K562 (cell line): ENCODE measurements around the gene PTPN7. TPM values are rescaled to one million over a fixed set of nuclear protein-coding genes. Genes with fewer than 3 reads are reported as not detected.

Experiments used
- ATF1 ChIP-seq, 2 experiments: fragments of 450-650 bp in 1 of 2; IDR thresholded peaks; 2 replicates each; pipeline ENCODE4 v1.6.1; 2016; ENCODE audit warnings: missing compliant biosample characterization in 1 of 2, missing genetic modification characterization in 1 of 2
- EGR1 ChIP-seq: fragments of 450-650 bp; conservative IDR thresholded peaks from 2 replicates; pipeline ENCODE4 v1.6.1; 2017; ENCODE audit warnings: mild to moderate bottlenecking
- EP300 ChIP-seq: IDR thresholded peaks from 2 replicates; pipeline ENCODE4 v1.6.1; 2012; ENCODE audit warnings: low read length, improper control_type of control experiment
- ESRRB ChIP-seq: fragments of 250-450 bp; sonication (Bioruptor Pico); IDR thresholded peaks from 2 replicates; pipeline ENCODE4 v1.5.0; 2020; ENCODE audit warnings: mild to moderate bottlenecking, moderate library complexity, borderline replicate concordance
- FOXA1 ChIP-seq: fragments of 450-650 bp; IDR thresholded peaks from 2 replicates; pipeline ENCODE4 v1.6.1; 2016; ENCODE audit warnings: mild to moderate bottlenecking, borderline replicate concordance
- GABPB2 ChIP-seq: fragments of 250-450 bp; sonication (Bioruptor Pico); conservative IDR thresholded peaks from 2 replicates; pipeline ENCODE4 v1.5.1; 2021; ENCODE audit warnings: mild to moderate bottlenecking
- HDAC3 ChIP-seq: fragments of 450-650 bp; IDR thresholded peaks from 2 replicates; pipeline ENCODE4 v1.6.1; 2018; ENCODE audit warnings: borderline replicate concordance, mild to moderate bottlenecking, moderate library complexity; ENCODE audit not compliant: partially characterized antibody
- HMGXB4 ChIP-seq: sonication (generic); formaldehyde crosslinking; IDR thresholded peaks from 2 replicates; pipeline ENCODE4 v1.8.1; 2023; ENCODE audit warnings: mild to moderate bottlenecking, missing genetic modification reagents
- HOXB6 ChIP-seq: fragments of 250-450 bp; sonication (Bioruptor Pico); IDR thresholded peaks from 2 replicates; pipeline ENCODE4 v1.5.1; 2022; ENCODE audit warnings: mild to moderate bottlenecking, borderline replicate concordance
- MTA3 ChIP-seq: fragments of 450-650 bp; formaldehyde crosslinking; IDR thresholded peaks from 2 replicates; pipeline ENCODE4 v1.6.1; 2017; ENCODE audit warnings: mild to moderate bottlenecking, borderline replicate concordance
- MXI1 ChIP-seq: IDR thresholded peaks from 2 replicates; pipeline ENCODE4 v1.6.1; 2011; ENCODE audit warnings: low read depth, mild to moderate bottlenecking, improper control_type of control experiment, low read length
- PBX2 ChIP-seq, 2 experiments: IDR thresholded peaks in 1 of 2; conservative IDR thresholded peaks in 1 of 2; 2 replicates each; pipeline ENCODE4 v1.6.1; 2016; ENCODE audit warnings: low read depth in 2 of 2, mild to moderate bottlenecking in 1 of 2, missing compliant biosample characterization in 1 of 2, missing genetic modification characterization in 1 of 2, moderate library complexity in 1 of 2
- RNF2 ChIP-seq: sonication (generic); IDR thresholded peaks from 2 replicates; pipeline ENCODE4 v1.6.1; 2016
- SETDB1 ChIP-seq: IDR thresholded peaks from one replicate; pipeline ENCODE4 v1.6.1; 2012; ENCODE audit warnings: low read length, control low read depth, inconsistent platforms
- SLC30A9 ChIP-seq: fragments of 250-450 bp; sonication (Bioruptor Pico); IDR thresholded peaks from 2 replicates; pipeline ENCODE4 v1.8.0; 2022; ENCODE audit warnings: mild to moderate bottlenecking, moderate library complexity
- SUPT5H ChIP-seq: fragments of 450-650 bp; IDR thresholded peaks from 2 replicates; pipeline ENCODE4 v1.6.1; 2016
- THRAP3 ChIP-seq: fragments of 450-650 bp; IDR thresholded peaks from 2 replicates; pipeline ENCODE4 v1.6.1; 2016; ENCODE audit warnings: mild to moderate bottlenecking, inconsistent platforms, borderline replicate concordance
- ZKSCAN8 ChIP-seq: fragments of 200-800 bp; sonication (Bioruptor generic); IDR thresholded peaks from 2 replicates; pipeline ENCODE4 v1.6.1; 2016; ENCODE audit warnings: missing genetic modification characterization, missing compliant biosample characterization
- ZNF766 ChIP-seq: fragments of 200-800 bp; sonication (Bioruptor generic); conservative IDR thresholded peaks from 2 replicates; pipeline ENCODE4 v1.6.1; 2016; ENCODE audit warnings: missing genetic modification characterization, missing compliant biosample characterization
- ZNF79 ChIP-seq: fragments of 250-450 bp; sonication (Bioruptor Pico); IDR thresholded peaks from 2 replicates; pipeline ENCODE4 v1.4.0; 2020; ENCODE audit warnings: low read depth, mild to moderate bottlenecking, moderate library complexity
- polyA plus RNA-seq, 8 experiments: library from polyadenylated mRNA; depleted of rRNA in 4 of 8; stranded (reverse) in 5 of 8; unstranded in 3 of 8; fragments of >200 nt; fragmentation: Nextera tagmentation in 2 of 8; fragmentation: Illumina TruSeq in 1 of 8; extraction: Ambion mirVana in 2 of 8; extraction: Trizol in 1 of 8; gene quantifications; 2 replicates each; pipeline versions ENCODE4 v1.2.1 to v1.2.3, GENCODE V29; 2011 to 2014; ENCODE audit warnings: inconsistent platforms in 1 of 8, missing spikeins in 1 of 8
- total RNA-seq, 7 experiments: library from RNA; depleted of rRNA in 6 of 7; stranded (reverse); fragments of >200 nt in 6 of 7; fragmentation: Illumina TruSeq in 2 of 7; extraction: Trizol in 2 of 7; gene quantifications; 2 replicates each; pipeline versions ENCODE4 v1.2.1 to v1.2.3, GENCODE V29; 2011 to 2021; ENCODE audit warnings: low replicate concordance in 1 of 7
- TF ChIP-seq, protein P1 (sequence below): fragments of 450-650 bp; IDR thresholded peaks from 2 replicates; pipeline ENCODE4 v1.7.1; 2018; ENCODE audit warnings: mild to moderate bottlenecking, low read depth; ENCODE audit not compliant: partially characterized antibody

The PTPN7 gene
- total and polyA plus RNA-seq, 9 of the 15 experiments (the other 6 are each of a cell fraction or from before 2014, with no cell fraction given), result 18.7 to 144 (median 120) TPM

DNA sequence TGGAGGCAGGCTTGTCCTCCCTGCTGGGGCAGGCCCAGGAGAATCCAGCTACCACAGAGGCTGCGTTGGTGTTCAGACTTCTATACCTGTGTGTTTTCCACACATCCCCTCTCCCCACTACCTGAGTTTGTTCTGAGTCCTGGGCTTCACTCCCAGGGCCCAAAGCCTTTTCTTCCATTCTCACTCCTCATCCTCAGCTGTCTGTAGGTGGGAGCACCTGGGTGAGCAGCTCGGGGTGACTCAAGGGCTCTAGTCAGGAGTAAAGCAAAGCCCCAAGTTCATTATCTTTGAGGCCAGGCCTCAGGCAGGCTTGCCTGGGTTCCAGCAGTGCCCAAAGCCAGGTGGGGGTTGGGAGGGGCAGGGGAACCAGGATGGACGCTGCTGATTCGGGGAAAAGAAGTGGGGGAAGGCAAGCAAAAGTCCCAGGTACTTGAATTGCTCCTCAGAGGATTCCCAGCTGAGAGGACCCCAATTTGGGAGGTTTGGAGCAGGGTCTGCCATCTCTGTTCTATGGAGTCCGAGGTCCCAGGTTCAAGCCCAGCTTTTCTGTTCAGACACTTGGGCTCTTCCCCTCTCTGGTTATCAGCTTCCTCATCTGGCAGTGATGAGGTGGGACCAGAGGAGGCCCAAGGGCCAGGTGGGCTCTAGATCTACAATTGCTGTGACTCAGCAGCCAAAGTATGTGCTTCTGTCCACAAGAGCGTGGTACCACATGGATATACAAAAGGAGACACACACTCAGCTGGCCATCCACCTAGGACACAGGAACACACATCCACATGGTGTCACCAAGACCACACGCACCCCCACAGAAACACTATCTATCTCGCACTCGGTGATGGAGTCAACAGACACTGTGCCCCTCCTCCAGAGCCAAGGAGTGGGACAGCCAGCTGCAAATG is 5.8 kb upstream of the PTPN7 start (continued):
- TF ChIP-seq, protein P1, sequence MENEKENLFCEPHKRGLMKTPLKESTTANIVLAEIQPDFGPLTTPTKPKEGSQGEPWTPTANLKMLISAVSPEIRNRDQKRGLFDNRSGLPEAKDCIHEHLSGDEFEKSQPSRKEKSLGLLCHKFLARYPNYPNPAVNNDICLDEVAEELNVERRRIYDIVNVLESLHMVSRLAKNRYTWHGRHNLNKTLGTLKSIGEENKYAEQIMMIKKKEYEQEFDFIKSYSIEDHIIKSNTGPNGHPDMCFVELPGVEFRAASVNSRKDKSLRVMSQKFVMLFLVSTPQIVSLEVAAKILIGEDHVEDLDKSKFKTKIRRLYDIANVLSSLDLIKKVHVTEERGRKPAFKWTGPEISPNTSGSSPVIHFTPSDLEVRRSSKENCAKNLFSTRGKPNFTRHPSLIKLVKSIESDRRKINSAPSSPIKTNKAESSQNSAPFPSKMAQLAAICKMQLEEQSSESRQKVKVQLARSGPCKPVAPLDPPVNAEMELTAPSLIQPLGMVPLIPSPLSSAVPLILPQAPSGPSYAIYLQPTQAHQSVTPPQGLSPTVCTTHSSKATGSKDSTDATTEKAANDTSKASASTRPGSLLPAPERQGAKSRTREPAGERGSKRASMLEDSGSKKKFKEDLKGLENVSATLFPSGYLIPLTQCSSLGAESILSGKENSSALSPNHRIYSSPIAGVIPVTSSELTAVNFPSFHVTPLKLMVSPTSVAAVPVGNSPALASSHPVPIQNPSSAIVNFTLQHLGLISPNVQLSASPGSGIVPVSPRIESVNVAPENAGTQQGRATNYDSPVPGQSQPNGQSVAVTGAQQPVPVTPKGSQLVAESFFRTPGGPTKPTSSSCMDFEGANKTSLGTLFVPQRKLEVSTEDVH, result no peak
- peak; percentile 48 for TF ChIP-seq EP300
- no peak; the same call in 1 of the 2 replicates for TF ChIP-seq RNF2
- TF ChIP-seq ATF1 (CRISPR knock-in tag; IDR thresholded peaks at IDR 0.05), result no peak
- no peak; the same call in 1 of the 2 replicates for TF ChIP-seq ATF1 (tag; IDR thresholded peaks at IDR 0.05)
- TF ChIP-seq ESRRB (CRISPR knock-in tag), result no peak
- TF ChIP-seq FOXA1, result no peak
- TF ChIP-seq GABPB2 (CRISPR knock-in tag), result no peak
- no peak for TF ChIP-seq SLC30A9 (CRISPR knock-in tag)
- no peak for TF ChIP-seq PBX2 (CRISPR knock-in tag; IDR thresholded peaks at IDR 0.05; ENCODE audit: low read depth)
- no peak for TF ChIP-seq PBX2 (tag; conservative IDR thresholded peaks at IDR 0.05; ENCODE audit: low read depth)
- TF ChIP-seq MXI1, result no peak
- no peak for TF ChIP-seq ZNF79 (CRISPR knock-in tag)
- no peak for TF ChIP-seq THRAP3
- no peak for TF ChIP-seq HMGXB4
- TF ChIP-seq HDAC3, result no peak
- TF ChIP-seq EGR1, result no peak
- TF ChIP-seq ZNF766 (CRISPR knock-in tag), result no peak
- no peak for TF ChIP-seq ZKSCAN8 (CRISPR knock-in tag)
- no peak for TF ChIP-seq SETDB1
- TF ChIP-seq HOXB6, result no peak
- peak; percentile 26; the same call in 1 of the 2 replicates for TF ChIP-seq SUPT5H
- peak; percentile 57; the same call in 1 of the 2 replicates for TF ChIP-seq MTA3
